MCF 10A (cell line): ENCODE results near the gene MLX. TPM values are rescaled to one million over a fixed set of nuclear protein-coding genes. Genes with fewer than 3 reads are reported as not detected.

ENCODE experiments used
- BruUV-seq: library from RNA; stranded (reverse); fragments of 400-500 nt; replicated peaks from 2 replicates; lab custom pipeline; 2021; lab: Mats Ljungman, UMichigan
- CTCF ChIA-PET: fragments of 300-600 bp; sonication (Branson Sonifier 250); formaldehyde crosslinking; extraction: SDS; loops from one replicate; lab custom pipeline; 2021; ENCODE audit warnings: antibody characterized with exemption, inconsistent platforms; lab: Yijun Ruan, JAX
- POLR2A ChIA-PET: fragments of 300-600, 350-650 bp; sonication (Branson Sonifier 250); formaldehyde crosslinking; extraction: SDS; loops from one replicate; lab custom pipeline; 2020; ENCODE audit warnings: antibody characterized with exemption, inconsistent platforms; lab: Yijun Ruan, JAX
- DNase-seq: peaks from one replicate; pipeline ENCODE4 v3.0.0-alpha.2; 2018; ENCODE audit not compliant: unreplicated experiment
- H3K27ac Mint-ChIP-seq: one replicate; pipeline ENCODE4 v1.8.0; 2022; ENCODE audit warnings: mild to moderate bottlenecking, low read depth, mixed read lengths; ENCODE audit not compliant: unreplicated experiment
- H3K27me3 Mint-ChIP-seq: one replicate; pipeline ENCODE4 v1.8.0; 2022; ENCODE audit warnings: mixed read lengths; ENCODE audit not compliant: insufficient read depth, unreplicated experiment
- H3K36me3 Mint-ChIP-seq: one replicate; pipeline ENCODE4 v1.8.0; 2022; ENCODE audit warnings: mild to moderate bottlenecking, moderate library complexity, mixed read lengths; ENCODE audit not compliant: insufficient read depth, unreplicated experiment
- H3K4me1 Mint-ChIP-seq: one replicate; pipeline ENCODE4 v1.8.0; 2022; ENCODE audit warnings: mixed read lengths; ENCODE audit not compliant: insufficient read depth, unreplicated experiment
- H3K4me3 Mint-ChIP-seq: one replicate; pipeline ENCODE4 v1.8.0; 2022; ENCODE audit warnings: mild to moderate bottlenecking, moderate library complexity, mixed read lengths; ENCODE audit not compliant: unreplicated experiment
- H3K9me3 Mint-ChIP-seq: one replicate; pipeline ENCODE4 v1.8.0; 2022; ENCODE audit warnings: mixed read lengths; ENCODE audit not compliant: unreplicated experiment
- CTCF ChIP-seq: fragments of 200-600 bp; IDR thresholded peaks from one replicate; pipeline ENCODE4 v1.8.0; 2022; ENCODE audit warnings: antibody characterized with exemption, mild to moderate bottlenecking; ENCODE audit not compliant: unreplicated experiment
- intact Hi-C: fragments of 100-400 bp; cut with micrococcal nuclease; formaldehyde crosslinking; loops from 2 replicates; pipeline ENCODE4 v1.14.1; 2022
- total RNA-seq: library from RNA; stranded (reverse); gene quantifications from 2 replicates; pipeline ENCODE4 v1.2.3, GENCODE V29; 2022

Gene MLX
- total RNA-seq, 1 experiment from 2014 or later: 39.6 TPM

GRCh38 chr17:42536048-42536371 is 30.9 kb upstream of the MLX start, which contains the start of gene NAGLU:
TSS of gene NAGLU (plus strand) at chr17:42536241. CDS start at chr17:42536273, 32 bp downstream.
- POLR2A ChIA-PET: interaction anchor here (0.6 to 2.4 kb wide), 28 partner anchors 9 to 569 kb away, joined by 3 to 38 read pairs (median 5); partner anchors contain the start of genes CAVIN1, CNP, COASY and HSD17B1
- Mint-ChIP-seq H3K27me3 (no peaks in the 10 kb centered on the region), H3K4me3 (peak within 1 kb of the TSS; percentile 81), H3K9me3 (no peaks in the 10 kb centered on the region), H3K36me3 (peaks cover 21% of the 10 kb centered on the region), H3K27ac (peak within 1 kb of the TSS; percentile 87), H3K4me1 (peaks cover 18% of the 10 kb centered on the region)
- no TSS peak for BruUV-seq
- CTCF ChIA-PET: interaction anchor here (0.6 to 1.0 kb wide), 2 partner anchors 12 to 342 kb away, joined by 3 read pairs; no protein-coding TSS in a partner anchor
- intact Hi-C loops: no loop called here
- DNase-seq: peak; percentile 84
- TF ChIP-seq CTCF: no peak

- H3K4me1 Mint-ChIP-seq: peaks cover 24% of the 10 kb centered on the region
- ChIA-PET CTCF (interaction anchor here (0.6 to 1.0 kb wide), 3 partner anchors 11 to 341 kb away, joined by 3 to 4 read pairs (median 3); no protein-coding TSS in a partner anchor), POLR2A (interaction anchor here (0.8 to 2.4 kb wide), 25 partner anchors 9 to 570 kb away, joined by 3 to 38 read pairs (median 5); partner anchors contain the start of genes CAVIN1, CNP, COASY and HSD17B1)
- H3K27ac Mint-ChIP-seq: peak overlapping the region; percentile 87
- no peak for TF ChIP-seq CTCF
- intact Hi-C loops: no loop called here
- H3K27me3 Mint-ChIP-seq: no peaks in the 10 kb centered on the region
- peak overlapping the region; percentile 81 for H3K4me3 Mint-ChIP-seq
- BruUV-seq: TSS peak; percentile 33
- DNase-seq: peak; percentile 74
- peaks cover 24% of the 10 kb centered on the region for H3K36me3 Mint-ChIP-seq
- no peaks in the 10 kb centered on the region for H3K9me3 Mint-ChIP-seq
Observed at GRCh38 chr17:42536372-42537155, 30.3 kb upstream of the MLX start.

- no peaks in the 10 kb centered on the region for H3K27me3 Mint-ChIP-seq
- no TSS peak for BruUV-seq
- DNase-seq: no peak
- no peak overlapping the region for H3K27ac Mint-ChIP-seq
- no peaks in the 10 kb centered on the region for H3K9me3 Mint-ChIP-seq
- H3K36me3 Mint-ChIP-seq: peaks cover 29% of the 10 kb centered on the region
- ChIA-PET POLR2A (interaction anchor here (0.9 to 2.4 kb wide), 11 partner anchors 17 to 215 kb away, joined by 3 to 38 read pairs (median 5); partner anchors contain the start of genes COASY, HSD17B1, MLX and PLEKHH3), CTCF (interaction anchor here (0.7 kb wide), 1 partner anchor 17 kb away, joined by 4 read pairs; no protein-coding TSS in a partner anchor)
- intact Hi-C loops: no loop called here
- TF ChIP-seq CTCF: no peak
- H3K4me1 Mint-ChIP-seq: peaks cover 24% of the 10 kb centered on the region
- H3K4me3 Mint-ChIP-seq: peak overlapping the region; percentile 81
Observed at GRCh38 chr17:42537156-42537805, 29.6 kb upstream of the MLX start.
